AG04449 (cell line): ENCODE data around the gene MAGEA2.
"Not testable (repeated sequence)": the region's sequence is repeated elsewhere in the genome, so short reads cannot be mapped to it uniquely, and the experiment has no call there.

Experiments used
- CTCF ChIA-PET: fragments of 350-600 bp; formaldehyde crosslinking; extraction: SDS; loops from one replicate; lab custom pipeline; 2021; ENCODE audit warnings: antibody characterized with exemption; lab: Yijun Ruan, JAX
- POLR2A ChIA-PET: fragments of 400-600, 350-600 bp; formaldehyde crosslinking; extraction: SDS; loops from one replicate; lab custom pipeline; 2020; ENCODE audit warnings: antibody characterized with exemption, inconsistent platforms; lab: Yijun Ruan, JAX
- DNase-seq: peaks from one replicate; pipeline ENCODE4 v3.0.0-alpha.2; 2010; ENCODE audit warnings: low read depth, low spot score
- H3K4me3 ChIP-seq: 2 replicates; pipeline ENCODE4 v1.5.1; 2011; ENCODE audit warnings: low read depth, mild to moderate bottlenecking, control low read depth, low read length
- TF ChIP-seq, protein P1 (sequence below): IDR thresholded peaks from one replicate; pipeline ENCODE4 v1.5.1; 2011; ENCODE audit warnings: mild to moderate bottlenecking, moderate library complexity, low read length, control low read depth, inconsistent platforms; ENCODE audit not compliant: insufficient read depth; ENCODE audit errors: missing control alignments

MAGEA2 gene, protein sequence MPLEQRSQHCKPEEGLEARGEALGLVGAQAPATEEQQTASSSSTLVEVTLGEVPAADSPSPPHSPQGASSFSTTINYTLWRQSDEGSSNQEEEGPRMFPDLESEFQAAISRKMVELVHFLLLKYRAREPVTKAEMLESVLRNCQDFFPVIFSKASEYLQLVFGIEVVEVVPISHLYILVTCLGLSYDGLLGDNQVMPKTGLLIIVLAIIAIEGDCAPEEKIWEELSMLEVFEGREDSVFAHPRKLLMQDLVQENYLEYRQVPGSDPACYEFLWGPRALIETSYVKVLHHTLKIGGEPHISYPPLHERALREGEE

GRCh38 chrX:152753686-152754650 is at the start of gene MAGEA2:
Gene MAGEA2, minus strand, starts transcription at chrX:152753842. Its CDS starts 2,479 bp downstream, at chrX:152751363.
- CTCF ChIA-PET, DNase-seq, H3K4me3 ChIP-seq, POLR2A ChIA-PET: not testable (repeated sequence)

DNA sequence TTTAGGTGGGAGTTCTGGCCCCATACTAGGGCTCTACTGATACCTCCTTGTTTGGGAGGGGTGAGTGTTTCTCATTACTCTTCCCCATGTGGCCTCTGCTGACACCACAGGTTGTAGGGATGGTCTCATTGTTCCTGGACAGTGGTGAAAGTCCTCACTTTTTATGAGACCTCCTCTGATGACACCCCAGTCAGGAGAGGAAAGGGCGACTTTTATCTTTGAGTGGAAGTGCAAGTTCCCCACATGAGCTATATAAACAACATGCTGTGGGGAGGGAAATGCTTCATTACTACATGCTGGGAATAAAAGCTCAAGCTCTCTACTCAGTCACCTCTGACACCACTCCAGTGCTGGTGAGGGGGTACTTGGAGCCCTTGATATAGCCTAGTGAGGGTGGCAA is 45.3 kb upstream of the MAGEA2 start:
- DNase-seq, result no peak
- ChIA-PET POLR2A (no interaction called here), CTCF (no interaction called here)
- TF ChIP-seq, protein P1, sequence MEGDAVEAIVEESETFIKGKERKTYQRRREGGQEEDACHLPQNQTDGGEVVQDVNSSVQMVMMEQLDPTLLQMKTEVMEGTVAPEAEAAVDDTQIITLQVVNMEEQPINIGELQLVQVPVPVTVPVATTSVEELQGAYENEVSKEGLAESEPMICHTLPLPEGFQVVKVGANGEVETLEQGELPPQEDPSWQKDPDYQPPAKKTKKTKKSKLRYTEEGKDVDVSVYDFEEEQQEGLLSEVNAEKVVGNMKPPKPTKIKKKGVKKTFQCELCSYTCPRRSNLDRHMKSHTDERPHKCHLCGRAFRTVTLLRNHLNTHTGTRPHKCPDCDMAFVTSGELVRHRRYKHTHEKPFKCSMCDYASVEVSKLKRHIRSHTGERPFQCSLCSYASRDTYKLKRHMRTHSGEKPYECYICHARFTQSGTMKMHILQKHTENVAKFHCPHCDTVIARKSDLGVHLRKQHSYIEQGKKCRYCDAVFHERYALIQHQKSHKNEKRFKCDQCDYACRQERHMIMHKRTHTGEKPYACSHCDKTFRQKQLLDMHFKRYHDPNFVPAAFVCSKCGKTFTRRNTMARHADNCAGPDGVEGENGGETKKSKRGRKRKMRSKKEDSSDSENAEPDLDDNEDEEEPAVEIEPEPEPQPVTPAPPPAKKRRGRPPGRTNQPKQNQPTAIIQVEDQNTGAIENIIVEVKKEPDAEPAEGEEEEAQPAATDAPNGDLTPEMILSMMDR, result no peak
- no peak overlapping the region for H3K4me3 ChIP-seq

GRCh38 chrX:152787062-152787461 is 33.4 kb upstream of the MAGEA2 start:
- CTCF ChIA-PET, H3K4me3 ChIP-seq: not testable (repeated sequence)

DNA sequence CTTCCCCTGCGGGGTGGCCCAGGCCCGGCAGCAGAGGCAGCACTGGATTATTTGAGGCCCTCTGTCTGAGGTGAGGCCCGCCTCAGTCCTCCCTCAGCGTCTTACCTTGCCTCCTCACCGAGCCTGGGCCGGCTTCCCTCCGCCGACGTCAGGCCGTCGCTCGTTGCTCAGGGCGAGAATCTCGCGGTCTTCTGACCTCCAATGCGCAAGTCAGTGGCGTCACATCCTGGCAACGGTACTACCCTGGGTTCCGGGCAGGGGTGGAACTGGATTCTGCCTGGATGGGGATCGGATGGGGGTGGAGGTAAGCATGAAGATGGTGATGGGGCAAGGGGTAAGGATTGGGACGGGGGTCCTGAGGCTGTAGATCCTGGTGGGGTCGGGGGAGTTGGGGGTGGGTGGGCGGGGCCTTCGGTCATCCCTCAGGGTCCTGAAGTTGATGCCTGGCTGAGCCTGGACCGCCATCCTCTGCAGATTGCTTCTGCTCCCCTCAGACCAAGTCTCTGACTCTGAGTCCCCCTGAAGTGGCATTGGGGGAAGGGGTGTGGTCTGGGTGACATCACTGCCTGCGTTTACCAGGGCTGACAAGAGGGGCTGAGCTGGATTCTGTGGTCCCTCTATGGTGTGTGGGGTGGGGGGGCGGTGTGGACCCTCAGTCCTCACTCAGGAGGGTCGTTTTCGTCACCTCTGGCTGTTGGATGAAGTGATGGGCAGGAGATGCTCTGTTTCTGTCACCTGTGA is 16.1 kb upstream of the MAGEA2 start, which contains the start of gene MAGEA6:
Gene MAGEA6 (minus strand): TSS at position 141 of the 741 bp plus-strand sequence. CDS start 2,039 bp downstream, outside the sequence.
- DNase-seq, POLR2A ChIA-PET, H3K4me3 ChIP-seq, CTCF ChIA-PET: not testable (repeated sequence)

More at GRCh38 chrX:152787062-152787461, 33.4 kb upstream of the MAGEA2 start:
- POLR2A ChIA-PET, DNase-seq: not testable (repeated sequence)

DNA sequence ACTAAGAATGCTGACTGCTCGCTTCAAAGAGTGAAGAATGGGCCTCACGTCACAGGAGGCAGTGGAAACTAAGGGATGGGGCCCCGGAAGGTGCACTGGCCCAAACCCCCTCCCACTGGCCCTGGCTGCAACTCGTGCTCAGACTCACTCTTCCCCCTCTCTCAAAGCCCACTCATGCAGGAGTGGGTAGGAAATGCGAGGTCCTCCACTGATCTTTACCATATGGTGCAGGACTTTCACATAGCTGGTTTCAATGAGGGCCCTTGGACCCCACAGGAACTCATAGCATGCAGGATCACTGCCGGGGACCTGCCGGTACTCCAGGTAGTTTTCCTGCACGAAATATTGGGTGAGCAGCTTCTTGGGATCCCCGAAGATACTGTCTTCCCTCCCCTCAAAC is 12.9 kb upstream of the MAGEA2 start:
- POLR2A ChIA-PET, DNase-seq, CTCF ChIA-PET, H3K4me3 ChIP-seq: not testable (repeated sequence)

- POLR2A ChIA-PET, DNase-seq, H3K4me3 ChIP-seq, CTCF ChIA-PET: not testable (repeated sequence)
These were observed 7.9 kb upstream of the MAGEA2 start for GRCh38 chrX:152761582-152761981.

DNA sequence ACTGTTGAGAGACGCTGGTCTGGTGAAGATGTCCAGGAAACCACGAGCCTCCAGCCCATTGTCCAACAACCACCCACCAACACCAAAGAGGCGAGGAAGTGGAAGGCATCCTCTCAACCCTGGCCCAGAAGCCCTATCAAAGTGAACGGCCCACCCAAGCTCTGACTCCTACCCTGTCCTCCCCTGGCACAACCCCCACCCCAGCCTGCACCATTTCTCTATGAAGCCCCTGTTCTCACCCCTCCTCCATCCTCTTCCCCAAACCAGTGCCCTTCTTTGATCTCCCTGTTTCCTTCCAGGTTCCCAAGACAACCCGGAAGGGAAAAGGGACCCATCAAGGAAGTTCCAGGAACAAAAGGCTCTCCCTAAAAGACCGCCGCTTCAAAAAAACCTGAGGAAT is 5.9 kb upstream of the MAGEA2 start:
- H3K4me3 ChIP-seq, DNase-seq, CTCF ChIA-PET, POLR2A ChIA-PET: not testable (repeated sequence)

DNA sequence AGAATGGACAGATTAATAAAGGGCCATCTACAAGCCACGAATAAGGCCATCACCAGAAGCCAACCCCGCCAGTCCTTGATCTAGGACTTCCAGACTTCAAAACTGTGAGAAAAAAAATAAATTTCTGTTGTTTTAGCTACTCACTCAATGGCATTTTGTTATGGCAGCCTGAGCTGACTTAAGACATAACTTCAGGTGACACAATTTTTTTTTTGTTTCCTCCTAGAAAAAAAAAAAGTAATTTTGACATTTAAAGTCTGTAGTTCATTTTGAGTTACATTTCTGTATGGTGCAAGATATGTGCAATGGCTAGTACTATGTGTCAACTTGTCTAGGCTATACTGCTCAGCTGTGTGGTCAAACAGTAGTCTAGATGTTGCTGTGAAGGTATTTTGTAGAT is 5.3 kb upstream of the MAGEA2 start, which contains the start of gene CSAG3:
Gene CSAG3 (plus strand): TSS at position 301 of the 400 bp plus-strand sequence.
- H3K4me3 ChIP-seq, CTCF ChIA-PET, POLR2A ChIA-PET, DNase-seq: not testable (repeated sequence)

GRCh38 chrX:152754871-152755270 is 1.2 kb upstream of the MAGEA2 start:
- POLR2A ChIA-PET, CTCF ChIA-PET, H3K4me3 ChIP-seq, DNase-seq: not testable (repeated sequence)

DNA sequence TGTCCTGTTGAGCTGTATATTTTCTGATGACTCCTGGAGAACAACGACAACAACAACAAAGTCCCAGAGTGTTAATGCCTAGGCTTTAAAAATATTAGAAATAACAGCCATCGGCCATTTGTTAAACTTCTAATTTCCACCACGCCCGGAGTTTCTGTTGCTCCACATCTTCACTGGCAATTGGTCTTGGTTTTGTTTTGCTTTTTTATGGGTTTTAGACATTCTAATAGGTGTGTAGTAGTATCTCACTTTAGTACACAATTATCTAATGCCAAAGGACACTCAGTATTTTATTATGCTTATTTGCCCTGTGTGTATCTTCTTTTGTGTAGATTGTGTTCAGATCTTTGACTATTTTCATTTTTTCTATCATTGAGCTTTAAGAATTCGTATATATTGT is 15.1 kb downstream of the MAGEA2 start:
- TF ChIP-seq, protein P1, result no peak
- ChIA-PET POLR2A (no interaction called here), CTCF (no interaction called here)
- no peak for DNase-seq
- no peak overlapping the region for H3K4me3 ChIP-seq

GRCh38 chrX:152736528-152736927 is 17.1 kb downstream of the MAGEA2 start:
- H3K4me3 ChIP-seq, POLR2A ChIA-PET, CTCF ChIA-PET, DNase-seq: not testable (repeated sequence)
